ENCODE measurements around the gene CRYBG1.

CRYBG1 gene

GRCh38 chr6:106390088-106390487 lies 29.6 kb downstream of the CRYBG1 start:
- Histone ChIP-seq H4K20me1 (ENCODE audit: insufficient read depth, low read length, poor library complexity, severe bottlenecking) (no peaks in the 10 kb centered on the region), H2AFZ (ENCODE audit: low read length) (no peak overlapping the region), H3K4me1 (ENCODE audit: insufficient read depth, low read length, poor library complexity, severe bottlenecking) (no peaks in the 10 kb centered on the region), H3K9me3 (ENCODE audit: insufficient read depth, low read depth, low read length) (no peaks in the 10 kb centered on the region), H3K9ac (ENCODE audit: low read depth, low read length, poor library complexity, severe bottlenecking) (no peak overlapping the region), H3K4me3 (ENCODE audit: low read length, poor library complexity, severe bottlenecking) (no peak overlapping the region), H3F3A (ENCODE audit: low read depth) (no peaks in the 10 kb centered on the region), H3K27me3 (ENCODE audit: insufficient read depth, low read length, poor library complexity, severe bottlenecking) (no peaks in the 10 kb centered on the region), H3K79me2 (ENCODE audit: insufficient read depth, low read length) (no peaks in the 10 kb centered on the region), H3K36me3 (ENCODE audit: insufficient read depth, low read length) (no peaks in the 10 kb centered on the region), H3K9me2 (replicated peaks; ENCODE audit: low read depth, low read length) (no peaks in the 10 kb centered on the region), H3K4me2 (ENCODE audit: low read depth, low read length, poor library complexity, severe bottlenecking) (no peak overlapping the region)
- TF ChIP-seq EZH2phosphoT487 (IDR thresholded peaks at IDR 0.05; ENCODE audit: borderline replicate concordance): no peak
- TF ChIP-seq CTCF (conservative IDR thresholded peaks at IDR 0.05; ENCODE audit: low read length): no peak

DNA sequence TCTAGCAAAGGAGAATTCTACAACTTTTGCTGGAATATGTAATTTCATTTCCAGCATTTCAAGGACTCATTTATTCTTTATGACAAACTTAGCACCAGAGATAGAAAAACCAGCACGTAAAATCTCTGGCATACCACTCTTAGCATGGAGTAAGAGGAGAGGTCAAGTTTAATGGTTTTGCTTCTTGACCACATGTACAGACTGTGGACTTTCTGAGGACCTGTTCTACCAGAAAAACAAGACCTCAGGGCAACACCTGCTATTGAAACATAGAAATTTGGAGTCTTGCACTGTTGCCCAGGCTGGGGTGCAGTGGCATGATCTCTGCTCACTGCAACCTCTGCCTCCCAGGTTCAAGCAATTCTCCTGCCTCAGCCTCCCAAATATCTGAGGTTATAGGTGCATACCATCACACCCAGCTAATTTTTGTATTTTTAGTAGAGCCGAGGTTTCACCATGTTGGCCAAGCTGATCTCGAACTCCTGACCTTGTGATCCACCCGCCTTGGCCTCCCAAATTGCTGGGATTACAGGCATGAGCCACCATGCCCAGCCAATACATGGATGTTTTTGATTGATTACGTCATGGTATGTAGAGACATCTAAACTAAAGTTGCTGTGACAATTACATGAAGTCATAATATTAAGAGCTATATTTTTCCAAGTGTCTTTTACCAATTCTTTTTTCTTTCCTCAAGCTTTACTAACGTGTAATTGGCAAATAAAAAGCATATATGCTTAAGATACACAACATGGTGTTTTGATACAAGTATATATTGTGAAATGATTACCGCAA lies 36.1 kb downstream of the CRYBG1 start:
- Histone ChIP-seq H3K4me3 (ENCODE audit: low read length, poor library complexity, severe bottlenecking) (no peak overlapping the region), H3K9ac (ENCODE audit: low read depth, low read length, poor library complexity, severe bottlenecking) (no peak overlapping the region), H2AFZ (ENCODE audit: low read length) (no peak overlapping the region), H3K9me3 (ENCODE audit: insufficient read depth, low read depth, low read length) (no peaks in the 10 kb centered on the region), H3K9me2 (replicated peaks; ENCODE audit: low read depth, low read length) (no peaks in the 10 kb centered on the region), H3K79me2 (ENCODE audit: insufficient read depth, low read length) (no peaks in the 10 kb centered on the region), H3F3A (ENCODE audit: low read depth) (no peaks in the 10 kb centered on the region), H3K4me2 (ENCODE audit: low read depth, low read length, poor library complexity, severe bottlenecking) (no peak overlapping the region), H3K27me3 (ENCODE audit: insufficient read depth, low read length, poor library complexity, severe bottlenecking) (no peaks in the 10 kb centered on the region), H3K36me3 (ENCODE audit: insufficient read depth, low read length) (no peaks in the 10 kb centered on the region), H4K20me1 (ENCODE audit: insufficient read depth, low read length, poor library complexity, severe bottlenecking) (no peaks in the 10 kb centered on the region), H3K4me1 (ENCODE audit: insufficient read depth, low read length, poor library complexity, severe bottlenecking) (no peaks in the 10 kb centered on the region)
- TF ChIP-seq CTCF (conservative IDR thresholded peaks at IDR 0.05; ENCODE audit: low read length) (no peak), EZH2phosphoT487 (IDR thresholded peaks at IDR 0.05; ENCODE audit: borderline replicate concordance) (no peak)

- Histone ChIP-seq H3K9ac (ENCODE audit: low read depth, low read length, poor library complexity, severe bottlenecking) (no peak overlapping the region), H3K27me3 (ENCODE audit: insufficient read depth, low read length, poor library complexity, severe bottlenecking) (no peaks in the 10 kb centered on the region), H3K4me1 (ENCODE audit: insufficient read depth, low read length, poor library complexity, severe bottlenecking) (no peaks in the 10 kb centered on the region), H3K4me2 (ENCODE audit: low read depth, low read length, poor library complexity, severe bottlenecking) (no peak overlapping the region), H2AFZ (ENCODE audit: low read length) (peak overlapping the region; percentile 49; the same call in 1 of the 2 replicates), H3F3A (ENCODE audit: low read depth) (no peaks in the 10 kb centered on the region), H3K9me3 (ENCODE audit: insufficient read depth, low read depth, low read length) (no peaks in the 10 kb centered on the region), H3K9me2 (replicated peaks; ENCODE audit: low read depth, low read length) (no peaks in the 10 kb centered on the region), H3K36me3 (ENCODE audit: insufficient read depth, low read length) (no peaks in the 10 kb centered on the region), H4K20me1 (ENCODE audit: insufficient read depth, low read length, poor library complexity, severe bottlenecking) (no peaks in the 10 kb centered on the region), H3K79me2 (ENCODE audit: insufficient read depth, low read length) (no peaks in the 10 kb centered on the region), H3K4me3 (ENCODE audit: low read length, poor library complexity, severe bottlenecking) (no peak overlapping the region)
- TF ChIP-seq CTCF (conservative IDR thresholded peaks at IDR 0.05; ENCODE audit: low read length): no peak
- no peak for TF ChIP-seq EZH2phosphoT487 (IDR thresholded peaks at IDR 0.05; ENCODE audit: borderline replicate concordance)
These were observed 36.9 kb downstream of the CRYBG1 start for GRCh38 chr6:106397431-106397830.

All from Loucy (cell line).